ENCODE data around the gene ZNF318. TPM values are rescaled to one million over a fixed set of nuclear protein-coding genes. Genes with fewer than 3 reads are reported as not detected.

The ZNF318 gene
- polyA plus RNA-seq, 1 donor (not counting 4 experiments of a cell fraction or from before 2014, with no cell fraction given) = 14.6 TPM

- Histone ChIP-seq H3K4me2 (ENCODE audit: control insufficient read depth, extremely low read depth, insufficient read depth, low read depth, low read length) (no peak overlapping the region), H2AFZ (ENCODE audit: control insufficient read depth, low read length) (no peak overlapping the region), H3K27me3 (ENCODE audit: control insufficient read depth, extremely low read depth, insufficient read depth, low read length) (peaks cover 23% of the 10 kb centered on the region), H3K9me1 (ENCODE audit: control insufficient read depth, extremely low read depth, insufficient read depth, low read length) (no peaks in the 10 kb centered on the region), H3K36me3 (ENCODE audit: control insufficient read depth in 2 of 2, extremely low read depth in 1 of 2, insufficient read depth in 2 of 2, low read length in 2 of 2) (no peaks in the 10 kb centered on the region), H3K9me3 (ENCODE audit: control insufficient read depth, low read depth, low read length) (no peaks in the 10 kb centered on the region), H3K4me1 (ENCODE audit: control insufficient read depth, extremely low read depth, insufficient read depth, low read length) (no peaks in the 10 kb centered on the region), H3K9ac (ENCODE audit: control insufficient read depth, extremely low read depth, insufficient read depth, low read length) (no peak overlapping the region), H3K27ac (ENCODE audit: control insufficient read depth, insufficient read depth, low read length) (no peak overlapping the region), H3K4me3 (ENCODE audit: control insufficient read depth in 2 of 3, extremely low read depth in 1 of 3, insufficient read depth in 2 of 3, low read depth in 1 of 3, low read length in 3 of 3) (no peak overlapping the region), H3K79me2 (ENCODE audit: control insufficient read depth, insufficient read depth, low read length) (no peaks in the 10 kb centered on the region), H4K20me1 (ENCODE audit: control insufficient read depth, extremely low read depth, insufficient read depth, low read length) (no peaks in the 10 kb centered on the region)
- dilution Hi-C loops (cut with MboI; ENCODE audit: extremely low pct_ligation_motif_present, low sequenced_read_pairs) = no loop called here
- DNase-seq (ENCODE audit: low read depth, low spot score) (no peak), FAIRE-seq (no peak)
- TF ChIP-seq EZH2 (IDR thresholded peaks at IDR 0.05; ENCODE audit: low read length) (no peak), CTCF (optimal IDR thresholded peaks at IDR 0.05 in 1 of 3, IDR thresholded peaks at IDR 0.05 in 1 of 3, conservative IDR thresholded peaks at IDR 0.05 in 1 of 3; ENCODE audit: extremely low read depth in 1 of 3, insufficient read depth in 2 of 3, low read length in 3 of 3) (no peak)
These were observed 79.0 kb downstream of the ZNF318 start for GRCh38 chr6:43290339-43290904.

- no peak overlapping the region for H3K9ac ChIP-seq (ENCODE audit: control insufficient read depth, extremely low read depth, insufficient read depth, low read length)
- H3K9me3 ChIP-seq (ENCODE audit: control insufficient read depth, low read depth, low read length) = no peaks in the 10 kb centered on the region
- H3K27me3 ChIP-seq (ENCODE audit: control insufficient read depth, extremely low read depth, insufficient read depth, low read length) = peaks cover 39% of the 10 kb centered on the region
- no peak for DNase-seq (ENCODE audit: low read depth, low spot score)
- dilution Hi-C loops (cut with MboI; ENCODE audit: extremely low pct_ligation_motif_present, low sequenced_read_pairs) = no loop called here
- no peaks in the 10 kb centered on the region for H3K9me1 ChIP-seq (ENCODE audit: control insufficient read depth, extremely low read depth, insufficient read depth, low read length)
- TF ChIP-seq EZH2 (IDR thresholded peaks at IDR 0.05; ENCODE audit: low read length) = no peak
- H4K20me1 ChIP-seq (ENCODE audit: control insufficient read depth, extremely low read depth, insufficient read depth, low read length) = no peaks in the 10 kb centered on the region
- peaks cover 4% of the 10 kb centered on the region for H3K4me1 ChIP-seq (ENCODE audit: control insufficient read depth, extremely low read depth, insufficient read depth, low read length)
- H2AFZ ChIP-seq (ENCODE audit: control insufficient read depth, low read length) = no peak overlapping the region
- no peak overlapping the region for H3K4me2 ChIP-seq (ENCODE audit: control insufficient read depth, extremely low read depth, insufficient read depth, low read depth, low read length)
- no peak overlapping the region for H3K4me3 ChIP-seq (ENCODE audit: control insufficient read depth in 2 of 3, extremely low read depth in 1 of 3, insufficient read depth in 2 of 3, low read depth in 1 of 3, low read length in 3 of 3)
- H3K27ac ChIP-seq (ENCODE audit: control insufficient read depth, insufficient read depth, low read length) = no peak overlapping the region
- FAIRE-seq = no peak
- no peaks in the 10 kb centered on the region for H3K79me2 ChIP-seq (ENCODE audit: control insufficient read depth, insufficient read depth, low read length)
- H3K36me3 ChIP-seq (ENCODE audit: control insufficient read depth in 2 of 2, extremely low read depth in 1 of 2, insufficient read depth in 2 of 2, low read length in 2 of 2) = no peaks in the 10 kb centered on the region
These were observed 81.4 kb downstream of the ZNF318 start for GRCh38 chr6:43287717-43288679.

Measured in keratinocyte (primary cell).